ENCODE measurements around the gene PLD3. TPM values are rescaled to one million over a fixed set of nuclear protein-coding genes. Genes with fewer than 3 reads are reported as not detected.

Gene PLD3
- total and polyA plus RNA-seq, 5 experiments from 2014 or later = 46.5 to 98.6 (median 87.5) TPM

- no peak for ATAC-seq
- no peaks in the 10 kb centered on the region for H3K36me3 Mint-ChIP-seq
- H3K4me1 Mint-ChIP-seq = peaks cover 12 to 46% (median 24%) of the 10 kb centered on the region in 4 donors
- H3K27ac Mint-ChIP-seq = peak within 1 kb of the TSS in 4 of 10 donors; percentile 3 to 45 (median 28)
- H3K4me3 Mint-ChIP-seq = peak within 1 kb of the TSS in 3 of 10 donors; percentile 18 to 32 (median 29)
- peak in 1 of 10 donors; percentile 58 for DNase-seq
- H3K27me3 Mint-ChIP-seq = peaks cover 0 to 2% (median 0%) of the 10 kb centered on the region in 5 donors
- no peaks in the 10 kb centered on the region for H3K9me3 Mint-ChIP-seq
- POLR2A ChIA-PET = interaction anchor here (0.7 to 1.8 kb wide), 5 partner anchors 8 to 337 kb away, joined by 3 to 8 read pairs (median 4); partner anchors contain the start of genes ACTMAP and SERTAD1
Observed at GRCh38 chr19:40413291-40413845, 64.9 kb downstream of the PLD3 start, which contains the start of gene PRX. Gene PRX, minus strand, starts transcription at chr19:40413378. Its CDS starts 5,446 bp downstream, at chr19:40407932.

- Mint-ChIP-seq H3K4me1 (peaks cover 14 to 51% (median 28%) of the 10 kb centered on the region in 4 donors), H3K36me3 (no peaks in the 10 kb centered on the region), H3K4me3 (no peak overlapping the region), H3K27ac (no peak overlapping the region), H3K27me3 (peaks cover 0 to 2% (median 0%) of the 10 kb centered on the region in 5 donors), H3K9me3 (no peaks in the 10 kb centered on the region)
- DNase-seq = peak in 1 of 10 donors; percentile 54
- POLR2A ChIA-PET = interaction anchor here (0.5 to 1.6 kb wide), 5 partner anchors 8 to 51 kb away, joined by 3 to 5 read pairs (median 3); partner anchors contain the start of genes BLVRB and SERTAD1
- ATAC-seq = no peak
Observed at GRCh38 chr19:40414542-40415535, 66.3 kb downstream of the PLD3 start.

GRCh38 chr19:40415768-40416167, 67.3 kb downstream of the PLD3 start:
- peak overlapping the region in 3 of 10 donors; percentile 29 to 48 (median 39) for H3K27ac Mint-ChIP-seq
- POLR2A ChIA-PET = interaction anchor here (0.7 kb wide), 2 partner anchors 27 to 1760 kb away, joined by 3 to 5 read pairs; no protein-coding TSS in a partner anchor
- DNase-seq (no peak), ATAC-seq (no peak)
- H3K36me3 Mint-ChIP-seq = no peaks in the 10 kb centered on the region
- H3K27me3 Mint-ChIP-seq = peaks cover 0 to 2% (median 0%) of the 10 kb centered on the region in 5 donors
- H3K4me1 Mint-ChIP-seq = peaks cover 14 to 52% (median 30%) of the 10 kb centered on the region in 4 donors
- H3K9me3 Mint-ChIP-seq = no peaks in the 10 kb centered on the region
- H3K4me3 Mint-ChIP-seq = peak overlapping the region in 1 of 10 donors; percentile 8

- POLR2A ChIA-PET = interaction anchor here (0.6 to 1.0 kb wide), 2 partner anchors 14 to 178 kb away, joined by 3 read pairs; no protein-coding TSS in a partner anchor
- no peak for ATAC-seq
- no peaks in the 10 kb centered on the region for H3K9me3 Mint-ChIP-seq
- peaks cover 14 to 55% (median 31%) of the 10 kb centered on the region in 4 donors for H3K4me1 Mint-ChIP-seq
- peaks cover 0 to 2% (median 0%) of the 10 kb centered on the region in 5 donors for H3K27me3 Mint-ChIP-seq
- H3K4me3 Mint-ChIP-seq = peak overlapping the region in 3 of 10 donors; percentile 0 to 41 (median 26)
- DNase-seq = no peak
- H3K36me3 Mint-ChIP-seq = no peaks in the 10 kb centered on the region
- H3K27ac Mint-ChIP-seq = peak overlapping the region in 5 of 10 donors; percentile 27 to 93 (median 84)
Observed at GRCh38 chr19:40416918-40417642, 68.6 kb downstream of the PLD3 start.

- peaks cover 14 to 60% (median 34%) of the 10 kb centered on the region in 4 donors for H3K4me1 Mint-ChIP-seq
- DNase-seq (no peak), ATAC-seq (no peak)
- H3K4me3 Mint-ChIP-seq = peak overlapping the region in 2 of 10 donors; percentile 13 to 22
- POLR2A ChIA-PET = interaction anchor here (0.6 to 1.0 kb wide), 2 partner anchors 14 to 178 kb away, joined by 3 read pairs; no protein-coding TSS in a partner anchor
- no peaks in the 10 kb centered on the region for H3K9me3 Mint-ChIP-seq
- H3K36me3 Mint-ChIP-seq = peaks cover 0 to 5% (median 0%) of the 10 kb centered on the region in 3 donors
- H3K27ac Mint-ChIP-seq = peak overlapping the region in 5 of 10 donors; percentile 21 to 87 (median 60)
- peaks cover 0 to 2% (median 0%) of the 10 kb centered on the region in 5 donors for H3K27me3 Mint-ChIP-seq
Observed at GRCh38 chr19:40417643-40417981, 69.1 kb downstream of the PLD3 start.

- ATAC-seq = no peak
Observed at GRCh38 chr19:40418040-40418439, 69.5 kb downstream of the PLD3 start.

GRCh38 chr19:40419066-40419612, 70.6 kb downstream of the PLD3 start:
- H3K9me3 Mint-ChIP-seq = no peaks in the 10 kb centered on the region
- peaks cover 0 to 6% (median 0%) of the 10 kb centered on the region in 3 donors for H3K36me3 Mint-ChIP-seq
- ATAC-seq (no peak), DNase-seq (no peak)
- peak overlapping the region in 8 of 10 donors; percentile 20 to 84 (median 70) for H3K27ac Mint-ChIP-seq
- H3K27me3 Mint-ChIP-seq = peaks cover 0 to 1% (median 0%) of the 10 kb centered on the region in 5 donors
- peaks cover 11 to 52% (median 29%) of the 10 kb centered on the region in 4 donors for H3K4me1 Mint-ChIP-seq
- H3K4me3 Mint-ChIP-seq = peak overlapping the region in 8 of 10 donors; percentile 16 to 79 (median 58)
- POLR2A ChIA-PET = interaction anchor here (1.1 to 1.2 kb wide), 3 partner anchors 14 to 114 kb away, joined by 3 to 5 read pairs (median 5); partner anchors contain the start of gene BLVRB

More at GRCh38 chr19:40418040-40418439, 69.5 kb downstream of the PLD3 start:
- DNase-seq = no peak
- Mint-ChIP-seq H3K27me3 (peaks cover 0 to 2% (median 0%) of the 10 kb centered on the region in 5 donors), H3K4me1 (peaks cover 14 to 58% (median 34%) of the 10 kb centered on the region in 4 donors), H3K36me3 (peaks cover 0 to 6% (median 0%) of the 10 kb centered on the region in 3 donors), H3K27ac (peak overlapping the region in 6 of 10 donors; percentile 21 to 87 (median 50)), H3K4me3 (peak overlapping the region in 3 of 10 donors; percentile 13 to 22 (median 19)), H3K9me3 (no peaks in the 10 kb centered on the region)
- POLR2A ChIA-PET = interaction anchor here (1.2 kb wide), 1 partner anchor 113 kb away, joined by 3 read pairs; no protein-coding TSS in a partner anchor

GRCh38 chr19:40419780-40420179, 71.3 kb downstream of the PLD3 start:
- H3K36me3 Mint-ChIP-seq = peaks cover 0 to 6% (median 0%) of the 10 kb centered on the region in 3 donors
- POLR2A ChIA-PET = interaction anchor here (0.8 to 5.5 kb wide), 9 partner anchors 10 to 1823 kb away, joined by 3 to 73 read pairs (median 5); partner anchors contain the start of genes BLVRB, PLD3 and SERTAD3
- no peak for ATAC-seq

GRCh38 chr19:40420451-40420765, 71.9 kb downstream of the PLD3 start:
- no peak for DNase-seq
- Mint-ChIP-seq H3K4me3 (peak overlapping the region; percentile 79 to 93 (median 86)), H3K4me1 (peaks cover 16 to 52% (median 37%) of the 10 kb centered on the region in 4 donors), H3K27me3 (peaks cover 0 to 1% (median 0%) of the 10 kb centered on the region in 5 donors), H3K9me3 (no peaks in the 10 kb centered on the region), H3K27ac (peak overlapping the region in 9 of 10 donors; percentile 84 to 98 (median 94)), H3K36me3 (peaks cover 0 to 6% (median 0%) of the 10 kb centered on the region in 3 donors)
- POLR2A ChIA-PET = interaction anchor here (0.6 to 5.5 kb wide), 20 partner anchors 11 to 1822 kb away, joined by 3 to 73 read pairs (median 4); partner anchors contain the start of genes BLVRB, PLD3, RPS16 and SERTAD3
- peak in 1 of 2 donors; percentile 7 for ATAC-seq

More at GRCh38 chr19:40419780-40420179, 71.3 kb downstream of the PLD3 start:
- peaks cover 0 to 1% (median 0%) of the 10 kb centered on the region in 5 donors for H3K27me3 Mint-ChIP-seq
- DNase-seq = no peak
- peaks cover 16 to 54% (median 35%) of the 10 kb centered on the region in 4 donors for H3K4me1 Mint-ChIP-seq
- H3K4me3 Mint-ChIP-seq = peak overlapping the region; percentile 49 to 79 (median 70)
- no peaks in the 10 kb centered on the region for H3K9me3 Mint-ChIP-seq
- peak overlapping the region in 6 of 10 donors; percentile 53 to 86 (median 78) for H3K27ac Mint-ChIP-seq

GRCh38 chr19:40420766-40421765, 72.6 kb downstream of the PLD3 start:
- Mint-ChIP-seq H3K4me1 (peaks cover 17 to 48% (median 41%) of the 10 kb centered on the region in 4 donors), H3K27me3 (peaks cover 0 to 3% (median 0%) of the 10 kb centered on the region in 5 donors), H3K4me3 (peak overlapping the region; percentile 79 to 93 (median 88)), H3K9me3 (no peaks in the 10 kb centered on the region), H3K36me3 (peaks cover 0 to 6% (median 0%) of the 10 kb centered on the region in 3 donors), H3K27ac (peak overlapping the region; percentile 89 to 98 (median 96))
- DNase-seq (peak; percentile 48 to 84 (median 70)), ATAC-seq (peak; percentile 46 to 56)
- POLR2A ChIA-PET = interaction anchor here (0.6 to 5.5 kb wide), 22 partner anchors 8 to 1822 kb away, joined by 3 to 73 read pairs (median 4); partner anchors contain the start of genes BLVRB, PLD3, PRX and RPS16
